Measurements from ENCODE around the gene LCN6. TPM values are rescaled to one million over a fixed set of nuclear protein-coding genes. Genes with fewer than 3 reads are reported as not detected.
A peak's percentile ranks its signal among the peaks of the same experiment; 100 is the strongest.
"Not testable (repeated sequence)": the region's sequence is repeated elsewhere in the genome, so short reads cannot be mapped to it uniquely, and the experiment has no call there.

LCN6 gene
- total RNA-seq, 1 donor from 2014 or later: not detected

DNA sequence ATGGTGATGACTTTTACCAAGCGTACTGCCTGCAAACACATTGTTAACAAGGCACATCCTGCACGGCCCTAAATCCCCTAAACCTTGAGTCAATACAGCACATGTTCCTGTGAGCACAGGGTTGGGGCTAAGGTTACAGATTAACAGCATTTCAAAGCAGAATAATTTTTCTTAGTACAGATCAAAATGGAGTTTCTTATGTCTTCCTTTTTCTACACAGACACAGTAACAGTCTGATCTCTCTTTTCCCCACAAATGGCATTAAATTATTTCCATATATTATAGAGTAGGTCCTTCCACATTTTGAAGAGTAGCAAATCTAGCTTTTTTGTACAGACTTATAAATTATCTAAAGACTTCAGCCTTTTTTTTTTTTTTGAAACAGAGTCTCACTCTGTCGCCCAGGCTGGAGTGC is 41.2 kb upstream of the LCN6 start:
- no peak overlapping the region for H3K9ac ChIP-seq (ENCODE audit: low read length)
- Mint-ChIP-seq H3K4me1 (ENCODE audit: low read depth, unreplicated experiment) (peaks cover 2% of the 10 kb centered on the region), H3K27me3 (ENCODE audit: low read depth, unreplicated experiment) (no peaks in the 10 kb centered on the region), H3K4me3 (ENCODE audit: unreplicated experiment) (no peak overlapping the region), H3K27ac (ENCODE audit: unreplicated experiment) (no peak overlapping the region), H3K36me3 (ENCODE audit: low read depth, unreplicated experiment) (peaks cover 6% of the 10 kb centered on the region), H3K9me3 (ENCODE audit: unreplicated experiment) (no peaks in the 10 kb centered on the region)
- H3K27ac ChIP-seq (ENCODE audit: low read depth, low read length): no peak overlapping the region
- H3K4me3 ChIP-seq (ENCODE audit: insufficient read depth, low read depth, low read length): no peak overlapping the region
- peaks cover 13% of the 10 kb centered on the region for H3K4me1 ChIP-seq (ENCODE audit: insufficient read depth, low read length)
- DNase-seq (ENCODE audit: low read depth) (no peak), FAIRE-seq (no peak)
- H3K36me3 ChIP-seq (ENCODE audit: insufficient read depth, low read length): no peaks in the 10 kb centered on the region
- no peak overlapping the region for H2AFZ ChIP-seq (ENCODE audit: low read depth, low read length)
- peaks cover 17% of the 10 kb centered on the region for H4K20me1 ChIP-seq (ENCODE audit: insufficient read depth, low read length)
- no peak for TF ChIP-seq CTCF (IDR thresholded peaks at IDR 0.05; ENCODE audit: insufficient read depth, low read depth, low read length)
- TF ChIP-seq EZH2 (IDR thresholded peaks at IDR 0.05; ENCODE audit: insufficient read depth, low read length): no peak
- H3K79me2 ChIP-seq (ENCODE audit: insufficient read depth, low read length): peaks cover 9% of the 10 kb centered on the region
- no peaks in the 10 kb centered on the region for H3K9me3 ChIP-seq (ENCODE audit: insufficient read depth, low read depth, low read length)
- H3K4me2 ChIP-seq (ENCODE audit: low read length): no peak overlapping the region
- H3K27me3 ChIP-seq (ENCODE audit: insufficient read depth, low read length): peaks cover 6% of the 10 kb centered on the region

GRCh38 chr9:136788644-136789522 is 40.6 kb upstream of the LCN6 start:
- H3K36me3 Mint-ChIP-seq (ENCODE audit: low read depth, unreplicated experiment); H3K79me2 ChIP-seq (ENCODE audit: insufficient read depth, low read length); FAIRE-seq; H3K27me3 ChIP-seq (ENCODE audit: insufficient read depth, low read length); H3K27ac ChIP-seq (ENCODE audit: low read depth, low read length); H3K4me2 ChIP-seq (ENCODE audit: low read length); H3K9ac ChIP-seq (ENCODE audit: low read length); H3K9me3 ChIP-seq (ENCODE audit: insufficient read depth, low read depth, low read length); H3K36me3 ChIP-seq (ENCODE audit: insufficient read depth, low read length); H3K27me3 Mint-ChIP-seq (ENCODE audit: low read depth, unreplicated experiment); H3K27ac Mint-ChIP-seq (ENCODE audit: unreplicated experiment); DNase-seq (ENCODE audit: low read depth); H2AFZ ChIP-seq (ENCODE audit: low read depth, low read length); H3K9me3 Mint-ChIP-seq (ENCODE audit: unreplicated experiment); H3K4me1 Mint-ChIP-seq (ENCODE audit: low read depth, unreplicated experiment); H3K4me3 Mint-ChIP-seq (ENCODE audit: unreplicated experiment); H3K4me3 ChIP-seq (ENCODE audit: insufficient read depth, low read depth, low read length): not testable (repeated sequence)
- peaks cover 13% of the 10 kb centered on the region for H3K4me1 ChIP-seq (ENCODE audit: insufficient read depth, low read length)
- peaks cover 17% of the 10 kb centered on the region for H4K20me1 ChIP-seq (ENCODE audit: insufficient read depth, low read length)

DNA sequence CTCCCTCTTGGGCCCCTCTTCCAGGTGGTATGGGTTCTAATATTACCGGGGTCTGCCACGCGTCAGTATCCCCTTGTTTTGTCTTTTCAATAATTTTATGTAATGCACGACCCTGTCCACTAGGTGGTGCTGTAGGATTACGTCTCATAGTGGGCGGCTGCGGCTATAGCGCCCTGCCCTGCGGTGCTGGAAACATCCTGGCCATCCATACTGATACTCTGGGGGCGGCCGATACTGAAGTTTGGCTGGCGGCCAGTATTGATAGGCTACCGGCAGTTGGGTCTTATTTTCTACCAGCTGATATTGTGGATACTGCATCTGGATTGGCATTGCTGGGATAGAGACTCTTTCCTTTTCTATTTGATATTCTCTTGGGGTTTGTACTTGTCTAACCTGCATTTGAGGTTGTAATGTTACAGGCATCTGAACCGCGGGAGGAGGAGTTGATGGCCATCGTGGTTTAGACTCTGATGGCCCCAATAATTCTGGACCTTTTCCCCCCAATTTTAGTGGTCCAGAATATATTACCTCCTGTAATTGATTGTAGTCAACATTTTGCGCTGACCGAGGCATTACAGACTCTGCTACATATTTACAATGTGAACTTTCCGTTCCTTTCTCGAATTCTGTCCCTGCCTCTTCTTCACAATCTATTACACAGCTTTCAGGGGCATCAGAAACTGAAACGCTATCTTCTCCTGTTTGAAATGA is 39.5 kb upstream of the LCN6 start:
- Histone ChIP-seq H3K27ac (ENCODE audit: low read depth, low read length) (no peak overlapping the region), H3K79me2 (ENCODE audit: insufficient read depth, low read length) (peaks cover 9% of the 10 kb centered on the region), H3K4me2 (ENCODE audit: low read length) (peak overlapping the region; percentile 58), H3K27me3 (ENCODE audit: insufficient read depth, low read length) (peaks cover 6% of the 10 kb centered on the region), H3K4me3 (ENCODE audit: insufficient read depth, low read depth, low read length) (no peak overlapping the region), H4K20me1 (ENCODE audit: insufficient read depth, low read length) (peaks cover 12% of the 10 kb centered on the region), H3K36me3 (ENCODE audit: insufficient read depth, low read length) (no peaks in the 10 kb centered on the region), H3K4me1 (ENCODE audit: insufficient read depth, low read length) (peaks cover 13% of the 10 kb centered on the region), H2AFZ (ENCODE audit: low read depth, low read length) (no peak overlapping the region), H3K9ac (ENCODE audit: low read length) (no peak overlapping the region), H3K9me3 (ENCODE audit: insufficient read depth, low read depth, low read length) (no peaks in the 10 kb centered on the region)
- Mint-ChIP-seq H3K27ac (ENCODE audit: unreplicated experiment) (no peak overlapping the region), H3K27me3 (ENCODE audit: low read depth, unreplicated experiment) (peaks cover 1% of the 10 kb centered on the region), H3K4me1 (ENCODE audit: low read depth, unreplicated experiment) (no peaks in the 10 kb centered on the region), H3K4me3 (ENCODE audit: unreplicated experiment) (peak overlapping the region; percentile 50), H3K36me3 (ENCODE audit: low read depth, unreplicated experiment) (peaks cover 2% of the 10 kb centered on the region), H3K9me3 (ENCODE audit: unreplicated experiment) (no peaks in the 10 kb centered on the region)
- TF ChIP-seq CTCF (IDR thresholded peaks at IDR 0.05; ENCODE audit: insufficient read depth, low read depth, low read length): peak; percentile 74
- no peak for TF ChIP-seq EZH2 (IDR thresholded peaks at IDR 0.05; ENCODE audit: insufficient read depth, low read length)
- DNase-seq (ENCODE audit: low read depth): no peak
- no peak for FAIRE-seq

GRCh38 chr9:136786983-136787382 is 38.7 kb upstream of the LCN6 start:
- not testable (repeated sequence) for H3K27me3 ChIP-seq (ENCODE audit: insufficient read depth, low read length); H3K27ac Mint-ChIP-seq (ENCODE audit: unreplicated experiment); H3K27ac ChIP-seq (ENCODE audit: low read depth, low read length); H3K4me3 ChIP-seq (ENCODE audit: insufficient read depth, low read depth, low read length); FAIRE-seq; H3K79me2 ChIP-seq (ENCODE audit: insufficient read depth, low read length); H3K9me3 ChIP-seq (ENCODE audit: insufficient read depth, low read depth, low read length); H3K4me1 Mint-ChIP-seq (ENCODE audit: low read depth, unreplicated experiment); H3K4me3 Mint-ChIP-seq (ENCODE audit: unreplicated experiment); H3K36me3 Mint-ChIP-seq (ENCODE audit: low read depth, unreplicated experiment); H3K9me3 Mint-ChIP-seq (ENCODE audit: unreplicated experiment); H3K36me3 ChIP-seq (ENCODE audit: insufficient read depth, low read length); H3K27me3 Mint-ChIP-seq (ENCODE audit: low read depth, unreplicated experiment); H3K9ac ChIP-seq (ENCODE audit: low read length); H4K20me1 ChIP-seq (ENCODE audit: insufficient read depth, low read length); H3K4me2 ChIP-seq (ENCODE audit: low read length); H3K4me1 ChIP-seq (ENCODE audit: insufficient read depth, low read length); DNase-seq (ENCODE audit: low read depth); H2AFZ ChIP-seq (ENCODE audit: low read depth, low read length)

All from astrocyte (in vitro differentiated cells and primary cell).